PFSK-1 (cell line): ENCODE measurements around the gene OR1F1.

Experiments
- POLR2AphosphoS5 ChIP-seq: IDR thresholded peaks from 2 replicates; pipeline ENCODE4 v1.6.1; 2012; ENCODE audit warnings: low read depth, mild to moderate bottlenecking, control low read depth, low read length, moderate library complexity
- TAF1 ChIP-seq: IDR thresholded peaks from 2 replicates; pipeline ENCODE4 v1.6.1; 2012; ENCODE audit warnings: low read length, control low read depth, borderline replicate concordance; ENCODE audit not compliant: insufficient read depth
- TF ChIP-seq, protein P1 (sequence below), 2 experiments: IDR thresholded peaks; 2 replicates each; pipeline versions ENCODE4 v1.6.1 to v1.8.0; 2011 to 2012; ENCODE audit warnings: low read depth in 2 of 2, low read length in 2 of 2, control low read depth in 1 of 2, inconsistent platforms in 1 of 2, mild to moderate bottlenecking in 1 of 2, moderate library complexity in 1 of 2; ENCODE audit not compliant: insufficient read depth in 1 of 2

DNA sequence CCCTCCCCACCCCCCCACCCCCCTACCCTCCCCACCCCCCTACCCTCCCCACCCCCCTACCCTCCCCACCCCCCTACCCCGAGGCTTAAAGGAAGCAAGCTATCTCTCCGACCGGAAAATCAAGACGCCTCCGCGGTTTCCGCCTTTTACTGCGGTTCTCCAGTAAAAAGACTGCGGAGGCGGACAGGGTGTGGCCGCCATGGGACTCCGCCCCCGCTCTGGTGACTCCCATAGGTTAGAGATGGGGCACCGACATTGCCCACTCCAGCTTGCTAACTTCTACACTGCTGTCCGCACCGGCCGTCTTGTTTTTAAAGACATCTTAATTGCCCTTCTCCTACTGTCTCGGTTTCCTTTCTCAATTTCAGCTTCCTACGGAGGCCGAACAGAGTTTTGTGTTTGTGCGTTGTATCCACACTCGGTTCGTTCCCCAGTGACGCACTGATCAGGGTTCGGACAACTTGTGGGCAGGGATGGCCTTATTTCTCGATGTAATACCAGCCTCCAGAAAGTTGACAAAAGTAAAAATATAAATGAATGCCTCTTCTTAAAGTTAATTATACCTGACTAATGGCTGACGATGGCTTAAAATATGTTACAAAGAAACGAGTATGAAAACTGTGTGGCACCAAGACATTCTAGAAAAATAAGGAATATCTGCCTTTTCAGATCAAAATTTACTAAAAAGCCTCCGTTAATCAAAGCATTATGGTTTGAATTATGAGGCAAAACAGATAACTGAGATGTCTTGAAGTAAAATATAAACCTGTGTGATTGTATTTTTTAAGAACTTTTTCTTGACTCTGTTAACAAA lies 48.1 kb downstream of the OR1F1 start:
- TF ChIP-seq POLR2AphosphoS5 (no peak), TAF1 (no peak)
- TF ChIP-seq, protein P1, sequence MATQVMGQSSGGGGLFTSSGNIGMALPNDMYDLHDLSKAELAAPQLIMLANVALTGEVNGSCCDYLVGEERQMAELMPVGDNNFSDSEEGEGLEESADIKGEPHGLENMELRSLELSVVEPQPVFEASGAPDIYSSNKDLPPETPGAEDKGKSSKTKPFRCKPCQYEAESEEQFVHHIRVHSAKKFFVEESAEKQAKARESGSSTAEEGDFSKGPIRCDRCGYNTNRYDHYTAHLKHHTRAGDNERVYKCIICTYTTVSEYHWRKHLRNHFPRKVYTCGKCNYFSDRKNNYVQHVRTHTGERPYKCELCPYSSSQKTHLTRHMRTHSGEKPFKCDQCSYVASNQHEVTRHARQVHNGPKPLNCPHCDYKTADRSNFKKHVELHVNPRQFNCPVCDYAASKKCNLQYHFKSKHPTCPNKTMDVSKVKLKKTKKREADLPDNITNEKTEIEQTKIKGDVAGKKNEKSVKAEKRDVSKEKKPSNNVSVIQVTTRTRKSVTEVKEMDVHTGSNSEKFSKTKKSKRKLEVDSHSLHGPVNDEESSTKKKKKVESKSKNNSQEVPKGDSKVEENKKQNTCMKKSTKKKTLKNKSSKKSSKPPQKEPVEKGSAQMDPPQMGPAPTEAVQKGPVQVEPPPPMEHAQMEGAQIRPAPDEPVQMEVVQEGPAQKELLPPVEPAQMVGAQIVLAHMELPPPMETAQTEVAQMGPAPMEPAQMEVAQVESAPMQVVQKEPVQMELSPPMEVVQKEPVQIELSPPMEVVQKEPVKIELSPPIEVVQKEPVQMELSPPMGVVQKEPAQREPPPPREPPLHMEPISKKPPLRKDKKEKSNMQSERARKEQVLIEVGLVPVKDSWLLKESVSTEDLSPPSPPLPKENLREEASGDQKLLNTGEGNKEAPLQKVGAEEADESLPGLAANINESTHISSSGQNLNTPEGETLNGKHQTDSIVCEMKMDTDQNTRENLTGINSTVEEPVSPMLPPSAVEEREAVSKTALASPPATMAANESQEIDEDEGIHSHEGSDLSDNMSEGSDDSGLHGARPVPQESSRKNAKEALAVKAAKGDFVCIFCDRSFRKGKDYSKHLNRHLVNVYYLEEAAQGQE (IDR thresholded peaks at IDR 0.05; ENCODE audit: insufficient read depth in 1 of 2, low read depth in 2 of 2, low read length in 2 of 2) = no peak
